Breast epithelium (tissue), 4 donors: ENCODE measurements around the gene SEMA4B. TPM values are rescaled to one million over a fixed set of nuclear protein-coding genes. Genes with fewer than 3 reads are reported as not detected.

ENCODE experiments used
- DNase-seq, 2 donors: peaks; one replicate each; pipeline ENCODE4 v3.0.0-alpha.2; 2019; ENCODE audit warnings: low spot score in 2 of 2
- H3K27ac ChIP-seq, 2 donors: fragments of 200-600 bp; sonication (generic) in 1 of 2; one replicate each; pipeline ENCODE4 v1.5.1; 2016 to 2019; ENCODE audit warnings: mild to moderate bottlenecking in 1 of 2
- H3K27me3 ChIP-seq, 2 donors: fragments of 200-600 bp; sonication (generic) in 1 of 2; one replicate each; pipeline versions ENCODE4 v1.5.1 to v1.6.0; 2017 to 2019; ENCODE audit warnings: control low read depth in 1 of 2, mild to moderate bottlenecking in 1 of 2
- H3K36me3 ChIP-seq: fragments of 200-600 bp; one replicate; pipeline ENCODE4 v1.5.1; 2019
- H3K4me1 ChIP-seq, 2 donors: fragments of 200-600 bp; sonication (generic); one replicate each; pipeline ENCODE4 v1.5.1; 2016 to 2019; ENCODE audit warnings: control low read depth in 1 of 2
- H3K4me3 ChIP-seq, 3 donors: fragments of 200-600 bp; sonication (generic); 1 replicate in 2 of 3; 2 replicates in 1 of 3; pipeline ENCODE4 v1.5.1; 2016 to 2019; ENCODE audit warnings: mild to moderate bottlenecking in 3 of 3, moderate library complexity in 2 of 3
- H3K9me3 ChIP-seq, 2 donors: fragments of 200-600 bp; sonication (generic) in 1 of 2; one replicate each; pipeline ENCODE4 v1.5.1; 2016 to 2019; ENCODE audit warnings: control low read depth in 1 of 2
- CTCF ChIP-seq, 3 donors: fragments of 450-650 bp; IDR thresholded peaks; one replicate each; pipeline ENCODE4 v1.5.1; 2016 to 2017; ENCODE audit warnings: antibody characterized with exemption in 3 of 3, mild to moderate bottlenecking in 3 of 3, moderate library complexity in 3 of 3
- POLR2A ChIP-seq: fragments of 450-650 bp; IDR thresholded peaks from one replicate; pipeline ENCODE4 v1.6.1; 2016; ENCODE audit warnings: antibody characterized with exemption, mild to moderate bottlenecking, moderate library complexity
- POLR2AphosphoS5 ChIP-seq, 3 donors: sonication (generic); formaldehyde crosslinking; IDR thresholded peaks; one replicate each; pipeline ENCODE4 v1.6.1; 2017; ENCODE audit warnings: antibody characterized with exemption in 3 of 3
- intact Hi-C: fragments of 100-400 bp; cut with DNase I; formaldehyde crosslinking; loops from one replicate; pipeline ENCODE4 v1.15.1; 2023; ENCODE audit warnings: low total_unique reads
- total RNA-seq, 3 donors: library from RNA; depleted of rRNA; stranded (reverse); fragments of >200 nt; gene quantifications; one replicate each; pipeline ENCODE4 v1.1.0, GENCODE V29; 2016

SEMA4B gene
- total RNA-seq, 3 donors from 2014 or later, result 6.6 to 72.8 (median 56.9) TPM

GRCh38 chr15:90262426-90262825 is 61.3 kb downstream of the SEMA4B start:
- no peak overlapping the region for H3K4me3 ChIP-seq
- no peak for DNase-seq
- H3K4me1 ChIP-seq, result peaks cover 0 to 7% of the 10 kb centered on the region in 2 donors
- intact Hi-C loops, result no loop called here
- no peaks in the 10 kb centered on the region for H3K9me3 ChIP-seq
- no peaks in the 10 kb centered on the region for H3K27me3 ChIP-seq
- H3K27ac ChIP-seq, result no peak overlapping the region
- TF ChIP-seq POLR2A (no peak), CTCF (IDR thresholded peaks at IDR 0.05) (no peak), POLR2AphosphoS5 (IDR thresholded peaks at IDR 0.05) (no peak)
- H3K36me3 ChIP-seq, result no peaks in the 10 kb centered on the region

GRCh38 chr15:90264671-90265070 is 63.5 kb downstream of the SEMA4B start:
- TF ChIP-seq CTCF (IDR thresholded peaks at IDR 0.05) (no peak), POLR2A (no peak), POLR2AphosphoS5 (IDR thresholded peaks at IDR 0.05) (no peak)
- peak overlapping the region; percentile 62 to 88 (median 87) for H3K4me3 ChIP-seq
- DNase-seq, result no peak
- H3K27me3 ChIP-seq, result no peaks in the 10 kb centered on the region
- intact Hi-C loops, result no loop called here
- peak overlapping the region; percentile 94 to 95 for H3K27ac ChIP-seq
- peaks cover 0 to 20% of the 10 kb centered on the region in 2 donors for H3K4me1 ChIP-seq
- no peaks in the 10 kb centered on the region for H3K36me3 ChIP-seq
- H3K9me3 ChIP-seq, result no peaks in the 10 kb centered on the region

- peak; percentile 87 to 89 for DNase-seq
- H3K9me3 ChIP-seq, result no peaks in the 10 kb centered on the region
- H3K4me1 ChIP-seq, result peaks cover 0 to 20% of the 10 kb centered on the region in 2 donors
- TF ChIP-seq POLR2A, result peak; percentile 85
- TF ChIP-seq CTCF (IDR thresholded peaks at IDR 0.05), result no peak
- TF ChIP-seq POLR2AphosphoS5 (IDR thresholded peaks at IDR 0.05), result peak; percentile 88 to 96 (median 89)
- intact Hi-C loops, result no loop called here
- peak within 1 kb of the TSS; percentile 62 to 88 (median 87) for H3K4me3 ChIP-seq
- no peaks in the 10 kb centered on the region for H3K36me3 ChIP-seq
- H3K27me3 ChIP-seq, result no peaks in the 10 kb centered on the region
- H3K27ac ChIP-seq, result peak within 1 kb of the TSS; percentile 94 to 95
These were observed 64.3 kb downstream of the SEMA4B start, which contains the start of gene NGRN for GRCh38 chr15:90265271-90266060. Gene NGRN, plus strand, starts transcription at chr15:90265672. Its CDS starts 41 bp downstream, at chr15:90265713.

GRCh38 chr15:90266061-90266431 is 64.9 kb downstream of the SEMA4B start:
- Histone ChIP-seq H3K4me1 (peaks cover 0 to 20% of the 10 kb centered on the region in 2 donors), H3K36me3 (no peaks in the 10 kb centered on the region), H3K4me3 (peak overlapping the region; percentile 62 to 88 (median 87)), H3K27me3 (no peaks in the 10 kb centered on the region), H3K27ac (peak overlapping the region; percentile 94 to 95), H3K9me3 (no peaks in the 10 kb centered on the region)
- no peak for TF ChIP-seq POLR2A
- no peak for TF ChIP-seq POLR2AphosphoS5 (IDR thresholded peaks at IDR 0.05)
- no peak for TF ChIP-seq CTCF (IDR thresholded peaks at IDR 0.05)
- DNase-seq, result no peak
- intact Hi-C loops, result no loop called here

GRCh38 chr15:90266485-90266884 is 65.4 kb downstream of the SEMA4B start:
- TF ChIP-seq CTCF (IDR thresholded peaks at IDR 0.05) (no peak), POLR2AphosphoS5 (IDR thresholded peaks at IDR 0.05) (no peak), POLR2A (no peak)
- Histone ChIP-seq H3K36me3 (no peaks in the 10 kb centered on the region), H3K27me3 (no peaks in the 10 kb centered on the region), H3K4me3 (peak overlapping the region; percentile 62 to 88 (median 87)), H3K4me1 (peaks cover 0 to 20% of the 10 kb centered on the region in 2 donors), H3K27ac (peak overlapping the region; percentile 94 to 95), H3K9me3 (no peaks in the 10 kb centered on the region)
- DNase-seq, result no peak
- intact Hi-C loops, result no loop called here
